OCI-LY1 (cell line): Measurements from ENCODE around the gene COQ2.

Experiments used
- EZH2 ChIP-seq: fragments of 200-600 bp; sonication (generic), shearing (Covaris generic); IDR thresholded peaks from 2 replicates; pipeline ENCODE4 v1.8.0; 2017; ENCODE audit warnings: borderline replicate concordance, mixed run types, mild to moderate bottlenecking, antibody characterized with exemption, low read length, moderate library complexity, mixed read lengths
- TF ChIP-seq, protein P1 (sequence below): fragments of 200-600 bp; sonication (generic), shearing (Covaris generic); IDR thresholded peaks from 2 replicates; pipeline ENCODE4 v1.5.1; 2017; ENCODE audit warnings: mild to moderate bottlenecking, antibody characterized with exemption, low read length, moderate library complexity, mixed read lengths

DNA sequence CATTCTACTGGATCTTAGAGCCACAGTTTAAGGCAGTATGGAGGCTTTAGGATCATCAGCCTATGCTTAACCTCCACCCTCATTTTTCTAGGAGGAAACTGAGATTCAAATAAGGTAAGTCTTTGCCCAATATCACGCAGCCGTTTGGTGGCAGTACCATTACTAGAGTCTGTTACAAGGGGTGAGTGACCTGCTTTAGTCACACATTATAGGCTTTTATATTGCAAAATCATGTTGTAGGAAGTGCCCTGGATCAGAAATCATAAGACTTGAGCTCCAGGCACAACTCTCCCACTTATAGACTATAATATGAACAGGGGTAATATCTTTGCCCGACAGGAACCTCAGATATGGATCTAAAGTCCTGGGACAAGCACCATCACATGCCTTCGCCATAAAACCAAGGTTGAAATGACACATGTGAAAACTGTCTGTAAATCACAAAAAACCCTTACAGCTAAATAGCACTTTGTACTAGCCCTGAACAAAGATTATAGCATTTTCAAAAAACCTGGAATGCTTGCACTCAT, 30.8 kb upstream of the COQ2 start:
- TF ChIP-seq, protein P1, sequence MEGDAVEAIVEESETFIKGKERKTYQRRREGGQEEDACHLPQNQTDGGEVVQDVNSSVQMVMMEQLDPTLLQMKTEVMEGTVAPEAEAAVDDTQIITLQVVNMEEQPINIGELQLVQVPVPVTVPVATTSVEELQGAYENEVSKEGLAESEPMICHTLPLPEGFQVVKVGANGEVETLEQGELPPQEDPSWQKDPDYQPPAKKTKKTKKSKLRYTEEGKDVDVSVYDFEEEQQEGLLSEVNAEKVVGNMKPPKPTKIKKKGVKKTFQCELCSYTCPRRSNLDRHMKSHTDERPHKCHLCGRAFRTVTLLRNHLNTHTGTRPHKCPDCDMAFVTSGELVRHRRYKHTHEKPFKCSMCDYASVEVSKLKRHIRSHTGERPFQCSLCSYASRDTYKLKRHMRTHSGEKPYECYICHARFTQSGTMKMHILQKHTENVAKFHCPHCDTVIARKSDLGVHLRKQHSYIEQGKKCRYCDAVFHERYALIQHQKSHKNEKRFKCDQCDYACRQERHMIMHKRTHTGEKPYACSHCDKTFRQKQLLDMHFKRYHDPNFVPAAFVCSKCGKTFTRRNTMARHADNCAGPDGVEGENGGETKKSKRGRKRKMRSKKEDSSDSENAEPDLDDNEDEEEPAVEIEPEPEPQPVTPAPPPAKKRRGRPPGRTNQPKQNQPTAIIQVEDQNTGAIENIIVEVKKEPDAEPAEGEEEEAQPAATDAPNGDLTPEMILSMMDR, result no peak
- TF ChIP-seq EZH2, result no peak
